GM12878 (cell line): ENCODE results near the gene CLPTM1L. TPM values are rescaled to one million over a fixed set of nuclear protein-coding genes. Genes with fewer than 3 reads are reported as not detected.

Experiments
- BHLHE40 ChIP-seq, 2 experiments: fragments of 450-650 bp in 1 of 2; IDR thresholded peaks; 2 replicates each; pipeline ENCODE4 v1.6.1; 2011 to 2017; ENCODE audit warnings: low read depth in 2 of 2, borderline replicate concordance in 1 of 2, improper control_type of control experiment in 1 of 2, low read length in 1 of 2, mild to moderate bottlenecking in 1 of 2
- NFIC ChIP-seq: IDR thresholded peaks from 2 replicates; pipeline ENCODE4 v1.6.1; 2012; ENCODE audit warnings: low read depth, mild to moderate bottlenecking, inconsistent platforms, low read length, moderate library complexity
- SMARCA5 ChIP-seq: fragments of 450-650 bp; IDR thresholded peaks from 2 replicates; pipeline ENCODE4 v1.6.1; 2017; ENCODE audit warnings: mild to moderate bottlenecking
- SPI1 ChIP-seq: IDR thresholded peaks from 2 replicates; pipeline ENCODE4 v1.6.1; 2011; ENCODE audit warnings: low read depth, mild to moderate bottlenecking, low read length, moderate library complexity, borderline replicate concordance; ENCODE audit not compliant: insufficient read depth
- TCF12 ChIP-seq: IDR thresholded peaks from 2 replicates; pipeline ENCODE4 v1.6.1; 2011; ENCODE audit warnings: low read depth, mild to moderate bottlenecking, low read length
- polyA plus RNA-seq, 11 experiments: library from polyadenylated mRNA; depleted of rRNA in 4 of 11; unstranded in 6 of 11; stranded (reverse) in 5 of 11; fragments of >200 nt; fragmentation: Nextera tagmentation in 4 of 11; fragmentation: Illumina TruSeq in 1 of 11; extraction: Ambion mirVana in 4 of 11; extraction: Trizol in 1 of 11; gene quantifications; 1 replicate in 1 of 11; 2 replicates in 10 of 11; pipeline versions ENCODE4 v1.2.1 to v1.2.3, GENCODE V29; 2011 to 2016; ENCODE audit warnings: inconsistent platforms in 2 of 11, missing spikeins in 2 of 11, low read depth in 1 of 11
- total RNA-seq, 4 experiments: library from RNA; depleted of rRNA in 3 of 4; stranded (reverse); fragments of >200 nt in 3 of 4; fragmentation: Illumina TruSeq in 1 of 4; extraction: Trizol in 1 of 4; gene quantifications; 2 replicates each; pipeline versions ENCODE4 v1.2.1 to v1.2.3, GENCODE V29; 2013 to 2021
- TF ChIP-seq, protein P1 (sequence below): fragments of 150-350 bp; IDR thresholded peaks from 2 replicates; pipeline ENCODE4 v1.6.1; 2014; ENCODE audit warnings: mild to moderate bottlenecking, low read depth, low read length
- TF ChIP-seq, protein P2 (sequence below): fragments of 450-650 bp; conservative IDR thresholded peaks from 2 replicates; pipeline ENCODE4 v1.6.1; 2017; ENCODE audit warnings: mild to moderate bottlenecking, moderate library complexity
- TF ChIP-seq, protein P3 (sequence below): fragments of 450-650 bp; formaldehyde crosslinking; IDR thresholded peaks from 2 replicates; pipeline ENCODE4 v1.4.0; 2020; ENCODE audit warnings: mild to moderate bottlenecking, moderate library complexity

The CLPTM1L gene
- total and polyA plus RNA-seq, 10 of the 15 experiments (the other 5 are each of a cell fraction or from before 2014, with no cell fraction given), result 2.9 to 278 (median 135) TPM

DNA sequence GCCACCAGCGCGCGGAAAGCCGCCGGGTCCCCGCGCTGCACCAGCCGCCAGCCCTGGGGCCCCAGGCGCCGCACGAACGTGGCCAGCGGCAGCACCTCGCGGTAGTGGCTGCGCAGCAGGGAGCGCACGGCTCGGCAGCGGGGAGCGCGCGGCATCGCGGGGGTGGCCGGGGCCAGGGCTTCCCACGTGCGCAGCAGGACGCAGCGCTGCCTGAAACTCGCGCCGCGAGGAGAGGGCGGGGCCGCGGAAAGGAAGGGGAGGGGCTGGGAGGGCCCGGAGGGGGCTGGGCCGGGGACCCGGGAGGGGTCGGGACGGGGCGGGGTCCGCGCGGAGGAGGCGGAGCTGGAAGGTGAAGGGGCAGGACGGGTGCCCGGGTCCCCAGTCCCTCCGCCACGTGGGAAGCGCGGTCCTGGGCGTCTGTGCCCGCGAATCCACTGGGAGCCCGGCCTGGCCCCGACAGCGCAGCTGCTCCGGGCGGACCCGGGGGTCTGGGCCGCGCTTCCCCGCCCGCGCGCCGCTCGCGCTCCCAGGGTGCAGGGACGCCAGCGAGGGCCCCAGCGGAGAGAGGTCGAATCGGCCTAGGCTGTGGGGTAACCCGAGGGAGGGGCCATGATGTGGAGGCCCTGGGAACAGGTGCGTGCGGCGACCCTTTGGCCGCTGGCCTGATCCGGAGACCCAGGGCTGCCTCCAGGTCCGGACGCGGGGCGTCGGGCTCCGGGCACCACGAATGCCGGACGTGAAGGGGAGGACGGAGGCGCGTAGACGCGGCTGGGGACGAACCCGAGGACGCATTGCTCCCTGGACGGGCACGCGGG, 49.9 kb downstream of the CLPTM1L start, which contains the start of gene TERT (continued):
- TF ChIP-seq, protein P1, sequence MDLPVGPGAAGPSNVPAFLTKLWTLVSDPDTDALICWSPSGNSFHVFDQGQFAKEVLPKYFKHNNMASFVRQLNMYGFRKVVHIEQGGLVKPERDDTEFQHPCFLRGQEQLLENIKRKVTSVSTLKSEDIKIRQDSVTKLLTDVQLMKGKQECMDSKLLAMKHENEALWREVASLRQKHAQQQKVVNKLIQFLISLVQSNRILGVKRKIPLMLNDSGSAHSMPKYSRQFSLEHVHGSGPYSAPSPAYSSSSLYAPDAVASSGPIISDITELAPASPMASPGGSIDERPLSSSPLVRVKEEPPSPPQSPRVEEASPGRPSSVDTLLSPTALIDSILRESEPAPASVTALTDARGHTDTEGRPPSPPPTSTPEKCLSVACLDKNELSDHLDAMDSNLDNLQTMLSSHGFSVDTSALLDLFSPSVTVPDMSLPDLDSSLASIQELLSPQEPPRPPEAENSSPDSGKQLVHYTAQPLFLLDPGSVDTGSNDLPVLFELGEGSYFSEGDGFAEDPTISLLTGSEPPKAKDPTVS, result no peak
- TF ChIP-seq TCF12 (no peak), SMARCA5 (0 out of 2 replicates have a peak, but pooled peaks have one; percentile 18), SPI1 (no peak), NFIC (no peak), BHLHE40 (IDR thresholded peaks at IDR 0.05; ENCODE audit: borderline replicate concordance in 1 of 2, low read depth in 2 of 2, low read length in 1 of 2) (peak; percentile 66 to 88; a peak in 3 of 4 replicates)
- TF ChIP-seq, protein P2, sequence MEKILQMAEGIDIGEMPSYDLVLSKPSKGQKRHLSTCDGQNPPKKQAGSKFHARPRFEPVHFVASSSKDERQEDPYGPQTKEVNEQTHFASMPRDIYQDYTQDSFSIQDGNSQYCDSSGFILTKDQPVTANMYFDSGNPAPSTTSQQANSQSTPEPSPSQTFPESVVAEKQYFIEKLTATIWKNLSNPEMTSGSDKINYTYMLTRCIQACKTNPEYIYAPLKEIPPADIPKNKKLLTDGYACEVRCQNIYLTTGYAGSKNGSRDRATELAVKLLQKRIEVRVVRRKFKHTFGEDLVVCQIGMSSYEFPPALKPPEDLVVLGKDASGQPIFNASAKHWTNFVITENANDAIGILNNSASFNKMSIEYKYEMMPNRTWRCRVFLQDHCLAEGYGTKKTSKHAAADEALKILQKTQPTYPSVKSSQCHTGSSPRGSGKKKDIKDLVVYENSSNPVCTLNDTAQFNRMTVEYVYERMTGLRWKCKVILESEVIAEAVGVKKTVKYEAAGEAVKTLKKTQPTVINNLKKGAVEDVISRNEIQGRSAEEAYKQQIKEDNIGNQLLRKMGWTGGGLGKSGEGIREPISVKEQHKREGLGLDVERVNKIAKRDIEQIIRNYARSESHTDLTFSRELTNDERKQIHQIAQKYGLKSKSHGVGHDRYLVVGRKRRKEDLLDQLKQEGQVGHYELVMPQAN, result peak; percentile 97
- TF ChIP-seq, protein P3, sequence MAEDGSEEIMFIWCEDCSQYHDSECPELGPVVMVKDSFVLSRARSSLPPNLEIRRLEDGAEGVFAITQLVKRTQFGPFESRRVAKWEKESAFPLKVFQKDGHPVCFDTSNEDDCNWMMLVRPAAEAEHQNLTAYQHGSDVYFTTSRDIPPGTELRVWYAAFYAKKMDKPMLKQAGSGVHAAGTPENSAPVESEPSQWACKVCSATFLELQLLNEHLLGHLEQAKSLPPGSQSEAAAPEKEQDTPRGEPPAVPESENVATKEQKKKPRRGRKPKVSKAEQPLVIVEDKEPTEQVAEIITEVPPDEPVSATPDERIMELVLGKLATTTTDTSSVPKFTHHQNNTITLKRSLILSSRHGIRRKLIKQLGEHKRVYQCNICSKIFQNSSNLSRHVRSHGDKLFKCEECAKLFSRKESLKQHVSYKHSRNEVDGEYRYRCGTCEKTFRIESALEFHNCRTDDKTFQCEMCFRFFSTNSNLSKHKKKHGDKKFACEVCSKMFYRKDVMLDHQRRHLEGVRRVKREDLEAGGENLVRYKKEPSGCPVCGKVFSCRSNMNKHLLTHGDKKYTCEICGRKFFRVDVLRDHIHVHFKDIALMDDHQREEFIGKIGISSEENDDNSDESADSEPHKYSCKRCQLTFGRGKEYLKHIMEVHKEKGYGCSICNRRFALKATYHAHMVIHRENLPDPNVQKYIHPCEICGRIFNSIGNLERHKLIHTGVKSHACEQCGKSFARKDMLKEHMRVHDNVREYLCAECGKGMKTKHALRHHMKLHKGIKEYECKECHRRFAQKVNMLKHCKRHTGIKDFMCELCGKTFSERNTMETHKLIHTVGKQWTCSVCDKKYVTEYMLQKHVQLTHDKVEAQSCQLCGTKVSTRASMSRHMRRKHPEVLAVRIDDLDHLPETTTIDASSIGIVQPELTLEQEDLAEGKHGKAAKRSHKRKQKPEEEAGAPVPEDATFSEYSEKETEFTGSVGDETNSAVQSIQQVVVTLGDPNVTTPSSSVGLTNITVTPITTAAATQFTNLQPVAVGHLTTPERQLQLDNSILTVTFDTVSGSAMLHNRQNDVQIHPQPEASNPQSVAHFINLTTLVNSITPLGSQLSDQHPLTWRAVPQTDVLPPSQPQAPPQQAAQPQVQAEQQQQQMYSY (CRISPR knock-in tag), result no peak
